ENCODE results near the gene SSTR5. TPM values are rescaled to one million over a fixed set of nuclear protein-coding genes. Genes with fewer than 3 reads are reported as not detected.

The SSTR5 gene
- total and polyA plus RNA-seq, 2 donors (not counting 1 experiment from before 2014, with no cell fraction given) = not detected

DNA sequence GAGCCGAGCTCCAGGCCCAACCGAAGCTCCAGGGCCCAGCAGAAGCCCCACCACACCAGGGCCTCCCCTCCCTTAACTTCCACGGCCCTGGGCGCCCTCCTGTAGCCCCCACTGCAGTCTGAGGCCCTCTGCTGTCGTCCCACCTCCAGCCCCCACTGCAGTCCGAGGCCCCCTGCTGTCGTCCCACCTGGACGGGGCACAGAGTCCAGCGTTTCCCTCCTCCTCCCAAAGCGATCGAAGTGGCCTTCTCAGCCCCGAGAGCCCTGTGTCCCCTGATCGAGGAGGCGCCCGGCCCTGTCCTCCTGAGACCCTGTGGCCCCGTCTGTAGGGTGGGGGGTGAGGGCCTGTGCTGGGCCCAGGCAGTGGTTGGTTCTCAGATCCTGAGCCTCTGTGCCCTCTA is 54.6 kb downstream of the SSTR5 start:
- no peaks in the 10 kb centered on the region for H4K20me1 ChIP-seq (ENCODE audit: control insufficient read depth, insufficient read depth, low read length, poor library complexity, severe bottlenecking)
- DNase-seq (no peak), ATAC-seq (ENCODE audit: low read depth) (no peak)
- Mint-ChIP-seq H3K4me3 (no peak overlapping the region), H3K27ac (no peak overlapping the region), H3K27me3 (peaks cover 2% of the 10 kb centered on the region), H3K4me1 (no peaks in the 10 kb centered on the region), H3K9me3 (ENCODE audit: insufficient read depth) (no peaks in the 10 kb centered on the region)
- ChIA-PET CTCF (no interaction called here), POLR2A (no interaction called here)
- intact Hi-C loops (cut with micrococcal nuclease) = no loop called here
- TF ChIP-seq, protein P1, sequence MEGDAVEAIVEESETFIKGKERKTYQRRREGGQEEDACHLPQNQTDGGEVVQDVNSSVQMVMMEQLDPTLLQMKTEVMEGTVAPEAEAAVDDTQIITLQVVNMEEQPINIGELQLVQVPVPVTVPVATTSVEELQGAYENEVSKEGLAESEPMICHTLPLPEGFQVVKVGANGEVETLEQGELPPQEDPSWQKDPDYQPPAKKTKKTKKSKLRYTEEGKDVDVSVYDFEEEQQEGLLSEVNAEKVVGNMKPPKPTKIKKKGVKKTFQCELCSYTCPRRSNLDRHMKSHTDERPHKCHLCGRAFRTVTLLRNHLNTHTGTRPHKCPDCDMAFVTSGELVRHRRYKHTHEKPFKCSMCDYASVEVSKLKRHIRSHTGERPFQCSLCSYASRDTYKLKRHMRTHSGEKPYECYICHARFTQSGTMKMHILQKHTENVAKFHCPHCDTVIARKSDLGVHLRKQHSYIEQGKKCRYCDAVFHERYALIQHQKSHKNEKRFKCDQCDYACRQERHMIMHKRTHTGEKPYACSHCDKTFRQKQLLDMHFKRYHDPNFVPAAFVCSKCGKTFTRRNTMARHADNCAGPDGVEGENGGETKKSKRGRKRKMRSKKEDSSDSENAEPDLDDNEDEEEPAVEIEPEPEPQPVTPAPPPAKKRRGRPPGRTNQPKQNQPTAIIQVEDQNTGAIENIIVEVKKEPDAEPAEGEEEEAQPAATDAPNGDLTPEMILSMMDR (IDR thresholded peaks at IDR 0.05) = no peak
- TF ChIP-seq EZH2 (IDR thresholded peaks at IDR 0.05; ENCODE audit: borderline replicate concordance, insufficient read depth, low read depth, low read length, poor library complexity, severe bottlenecking) = no peak
- no peak overlapping the region for H3K27ac ChIP-seq (ENCODE audit: low read length in 2 of 2)
- WGBS (ENCODE audit: insufficient coverage) = 51% methylated on average over 13 of the region's 16 CpGs
- H3K9me3 ChIP-seq (ENCODE audit: control extremely low read depth in 1 of 3, control insufficient read depth in 2 of 3, insufficient read depth in 1 of 3, low read length in 2 of 3) = peaks cover 0 to 5% (median 0%) of the 10 kb centered on the region in 3 donors
- no peaks in the 10 kb centered on the region for H3K36me3 ChIP-seq (replicated peaks in 1 of 2; ENCODE audit: control extremely low read depth in 1 of 2, control insufficient read depth in 1 of 2, extremely low read depth in 1 of 2, insufficient read depth in 2 of 2, low read length in 1 of 2)
- H2AFZ ChIP-seq (ENCODE audit: insufficient read depth, low read depth, low read length, poor library complexity, severe bottlenecking) = no peak overlapping the region
- no peak overlapping the region for H3K4me3 ChIP-seq (ENCODE audit: control extremely low read depth in 1 of 5, extremely low read depth in 1 of 5, insufficient read depth in 1 of 5, low read depth in 2 of 5, low read length in 4 of 5)
- H3K79me2 ChIP-seq (ENCODE audit: control insufficient read depth, insufficient read depth, low read length) = no peaks in the 10 kb centered on the region
- no peaks in the 10 kb centered on the region for H3K27me3 ChIP-seq (replicated peaks in 1 of 4; ENCODE audit: control extremely low read depth in 1 of 4, control insufficient read depth in 3 of 4, insufficient read depth in 4 of 4, low read length in 3 of 4)
- no peak overlapping the region for H3K4me2 ChIP-seq (replicated peaks; ENCODE audit: low read depth, low read length, poor library complexity, severe bottlenecking)
- H3K9ac ChIP-seq (ENCODE audit: low read length) = no peak overlapping the region
- no peaks in the 10 kb centered on the region for H3K4me1 ChIP-seq (ENCODE audit: control insufficient read depth in 2 of 2, insufficient read depth in 2 of 2, low read length in 2 of 2)

DNA sequence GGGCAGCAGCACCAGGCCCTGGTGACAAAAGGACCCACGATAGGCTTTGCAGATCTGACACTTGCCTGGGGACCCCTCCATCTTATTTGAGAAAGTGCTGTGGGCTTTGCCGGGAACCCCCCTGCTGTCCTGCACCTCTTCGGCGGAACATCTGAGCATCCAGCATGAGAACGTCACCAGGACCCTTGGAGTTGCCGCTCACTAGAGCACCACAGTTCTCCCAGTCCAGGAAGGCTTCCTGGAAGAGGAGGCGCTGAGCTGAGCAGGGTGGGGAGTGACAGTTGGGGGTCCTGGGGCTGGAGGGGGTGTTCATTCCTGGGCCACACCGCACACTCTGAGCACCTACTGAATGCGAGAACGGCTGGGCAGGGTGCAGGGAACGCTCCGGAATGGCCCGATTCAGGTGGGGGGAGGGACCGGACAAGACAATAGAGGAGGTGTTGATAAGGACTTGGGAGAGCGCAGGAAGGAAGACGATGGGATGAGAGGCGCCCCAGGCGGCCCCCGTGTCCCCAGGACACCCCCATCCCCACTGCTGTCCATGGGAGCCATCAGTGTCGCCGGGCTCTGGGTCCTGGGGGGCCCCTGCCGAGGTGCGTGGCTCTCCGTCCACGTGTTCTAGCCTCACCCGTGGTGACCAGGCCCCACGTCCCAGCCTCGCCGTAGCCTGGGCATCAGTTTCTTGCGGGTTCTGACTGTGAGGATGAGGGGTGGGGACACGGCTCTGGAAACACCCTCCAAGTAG is 55.6 kb downstream of the SSTR5 start:
- Histone ChIP-seq H3K4me3 (ENCODE audit: control extremely low read depth in 1 of 5, extremely low read depth in 1 of 5, insufficient read depth in 1 of 5, low read depth in 2 of 5, low read length in 4 of 5) (no peak overlapping the region), H3K36me3 (replicated peaks in 1 of 2; ENCODE audit: control extremely low read depth in 1 of 2, control insufficient read depth in 1 of 2, extremely low read depth in 1 of 2, insufficient read depth in 2 of 2, low read length in 1 of 2) (no peaks in the 10 kb centered on the region), H3K27ac (ENCODE audit: low read length in 2 of 2) (no peak overlapping the region), H3K4me1 (ENCODE audit: control insufficient read depth in 2 of 2, insufficient read depth in 2 of 2, low read length in 2 of 2) (no peaks in the 10 kb centered on the region), H4K20me1 (ENCODE audit: control insufficient read depth, insufficient read depth, low read length, poor library complexity, severe bottlenecking) (no peaks in the 10 kb centered on the region), H3K9ac (ENCODE audit: low read length) (no peak overlapping the region), H3K9me3 (ENCODE audit: control extremely low read depth in 1 of 3, control insufficient read depth in 2 of 3, insufficient read depth in 1 of 3, low read length in 2 of 3) (peaks cover 0 to 5% (median 0%) of the 10 kb centered on the region in 3 donors), H3K4me2 (replicated peaks; ENCODE audit: low read depth, low read length, poor library complexity, severe bottlenecking) (no peak overlapping the region), H3K27me3 (replicated peaks in 1 of 4; ENCODE audit: control extremely low read depth in 1 of 4, control insufficient read depth in 3 of 4, insufficient read depth in 4 of 4, low read length in 3 of 4) (no peaks in the 10 kb centered on the region), H3K79me2 (ENCODE audit: control insufficient read depth, insufficient read depth, low read length) (no peaks in the 10 kb centered on the region), H2AFZ (ENCODE audit: insufficient read depth, low read depth, low read length, poor library complexity, severe bottlenecking) (no peak overlapping the region)
- no peaks in the 10 kb centered on the region for H3K9me3 Mint-ChIP-seq (ENCODE audit: insufficient read depth)
- ATAC-seq (ENCODE audit: low read depth) (no peak), DNase-seq (no peak)
- WGBS (ENCODE audit: insufficient coverage) = 87% methylated on average over 29 of the region's 31 CpGs
- H3K4me3 Mint-ChIP-seq = no peak overlapping the region
- no peak overlapping the region for H3K27ac Mint-ChIP-seq
- H3K27me3 Mint-ChIP-seq = peaks cover 3% of the 10 kb centered on the region
- no peaks in the 10 kb centered on the region for H3K4me1 Mint-ChIP-seq
- CTCF ChIA-PET = no interaction called here
- TF ChIP-seq, protein P1 (IDR thresholded peaks at IDR 0.05) = no peak
- TF ChIP-seq EZH2 (IDR thresholded peaks at IDR 0.05; ENCODE audit: borderline replicate concordance, insufficient read depth, low read depth, low read length, poor library complexity, severe bottlenecking) = no peak
- POLR2A ChIA-PET = no interaction called here
- intact Hi-C loops (cut with micrococcal nuclease) = no loop called here

Measured in B cell (primary cell).